ENCODE results near the gene ABCB11.

DNA sequence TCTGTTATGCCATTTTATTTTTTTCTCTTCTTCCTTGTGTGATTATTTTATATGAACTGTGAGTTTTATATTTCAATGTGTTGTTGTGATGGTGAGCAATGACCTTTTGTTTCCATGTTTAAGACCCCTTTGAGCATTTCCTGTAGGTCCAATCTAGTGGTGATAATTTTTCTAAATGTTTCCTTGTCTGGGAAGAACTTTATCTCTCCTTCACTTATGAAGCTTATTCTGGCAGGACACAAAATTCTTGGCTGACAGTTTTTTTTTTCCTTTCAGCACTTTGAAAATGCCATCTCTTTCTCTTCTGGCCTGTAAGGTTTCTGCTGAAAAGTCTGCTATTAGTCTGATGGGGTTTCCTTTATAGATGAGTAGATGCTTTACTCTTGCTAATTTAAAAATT lies 76.9 kb downstream of the ABCB11 start:
- no peak for TF ChIP-seq POLR2AphosphoS5 (IDR thresholded peaks at IDR 0.05; ENCODE audit: insufficient read depth in 1 of 2, low read depth in 1 of 2)
- TF ChIP-seq CTCF (IDR thresholded peaks at IDR 0.05) = no peak

Measured in vagina (tissue), 2 donors.